Measurements from ENCODE around the gene DLG1.

Gene DLG1

DNA sequence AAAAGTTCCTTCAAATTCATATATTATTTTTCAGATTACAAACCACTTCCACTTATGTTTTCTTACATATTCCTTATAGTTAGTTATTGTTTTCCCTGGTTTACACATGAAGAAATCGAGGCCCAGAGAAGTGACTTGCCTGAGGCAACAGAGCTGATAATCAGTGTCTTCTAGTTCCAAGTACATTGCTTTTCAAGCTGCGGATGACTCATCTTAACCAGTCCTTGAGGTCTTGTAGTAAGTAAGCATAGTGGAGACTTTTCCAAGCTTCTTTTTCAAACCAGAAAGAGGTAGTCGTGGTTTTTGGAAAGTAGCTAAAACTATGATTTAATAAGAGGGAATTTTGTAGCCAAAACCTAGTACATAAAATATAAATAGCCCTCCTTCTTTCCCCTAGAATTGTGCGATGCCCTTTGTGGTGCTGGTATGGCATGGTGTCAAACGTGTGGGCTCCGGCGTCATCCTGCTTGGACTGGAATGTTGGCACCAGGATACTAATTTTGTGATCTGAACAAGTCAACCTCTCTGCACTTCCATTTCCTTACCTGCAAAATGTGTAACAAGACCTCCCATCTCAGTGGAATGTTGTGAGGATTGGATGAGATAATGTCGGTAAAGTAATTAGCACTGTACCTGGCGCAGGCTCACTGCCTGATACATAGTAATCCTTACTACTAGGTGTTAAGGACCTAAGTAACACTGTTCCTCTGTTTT lies 19.0 kb upstream of the DLG1 start:
- DNase-seq (ENCODE audit: low read depth in 2 of 2) = no peak

GRCh38 chr3:197312431-197312830 lies 14.0 kb upstream of the DLG1 start:
- DNase-seq (ENCODE audit: low read depth in 2 of 2) = no peak

DNA sequence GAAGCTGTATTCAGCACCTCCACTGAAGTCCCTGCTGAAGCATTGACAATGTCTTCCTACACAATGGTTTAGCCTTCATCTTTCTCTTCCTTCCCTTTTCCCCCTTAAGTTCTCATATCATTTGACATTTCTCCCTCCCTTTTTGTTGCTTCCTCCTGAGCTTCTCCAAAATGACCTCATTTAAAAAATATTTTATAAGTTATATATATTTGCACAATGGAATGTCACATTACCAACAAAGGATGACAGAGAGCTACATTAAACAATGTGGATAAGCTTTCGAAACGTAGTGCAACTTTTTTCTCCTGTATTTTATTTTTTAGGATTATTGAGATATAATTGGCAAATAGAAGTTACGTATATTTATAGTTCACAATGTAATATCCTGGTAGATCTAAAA lies 13.2 kb upstream of the DLG1 start:
- no peak for DNase-seq (ENCODE audit: low read depth in 2 of 2)

DNA sequence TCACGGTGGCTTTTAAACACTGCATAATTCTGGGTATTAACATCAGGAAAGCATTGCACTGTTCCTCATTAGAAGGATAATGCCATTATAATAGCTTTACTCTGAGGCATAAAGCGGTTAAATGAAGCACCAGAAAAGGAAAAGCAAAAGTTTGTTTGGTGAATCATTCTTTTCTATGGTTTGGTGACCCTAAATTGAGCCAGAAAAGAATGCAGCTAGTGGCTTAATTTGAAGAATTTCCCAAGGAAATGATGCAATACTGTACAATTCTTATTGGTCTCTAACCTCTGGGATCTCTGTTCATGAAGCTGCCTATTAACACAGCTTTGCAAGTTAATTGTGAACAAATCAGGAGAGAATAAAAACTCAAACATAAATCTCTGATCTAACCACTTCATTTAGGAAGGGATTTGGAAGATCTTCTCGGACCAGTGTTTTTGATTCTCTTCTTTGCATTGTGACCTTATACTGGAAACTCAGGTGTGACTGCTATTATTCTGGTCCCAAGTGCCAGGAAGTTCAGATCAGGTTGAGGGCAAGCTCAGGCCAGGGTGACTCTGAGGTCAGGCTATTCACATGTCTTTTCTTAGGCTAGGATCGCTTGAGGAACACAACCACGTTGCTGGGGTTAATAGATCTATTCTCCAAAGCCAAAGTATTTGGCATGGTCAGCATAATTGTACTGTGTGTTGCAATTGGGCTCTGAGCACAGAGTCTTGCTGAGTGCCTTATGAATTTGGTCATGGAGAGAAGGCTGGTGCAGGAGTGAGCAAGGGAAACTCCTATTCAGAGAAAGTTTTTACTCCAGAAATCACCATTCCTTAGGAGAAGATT lies 11.3 kb upstream of the DLG1 start:
- DNase-seq (ENCODE audit: low read depth in 2 of 2) = no peak

DNA sequence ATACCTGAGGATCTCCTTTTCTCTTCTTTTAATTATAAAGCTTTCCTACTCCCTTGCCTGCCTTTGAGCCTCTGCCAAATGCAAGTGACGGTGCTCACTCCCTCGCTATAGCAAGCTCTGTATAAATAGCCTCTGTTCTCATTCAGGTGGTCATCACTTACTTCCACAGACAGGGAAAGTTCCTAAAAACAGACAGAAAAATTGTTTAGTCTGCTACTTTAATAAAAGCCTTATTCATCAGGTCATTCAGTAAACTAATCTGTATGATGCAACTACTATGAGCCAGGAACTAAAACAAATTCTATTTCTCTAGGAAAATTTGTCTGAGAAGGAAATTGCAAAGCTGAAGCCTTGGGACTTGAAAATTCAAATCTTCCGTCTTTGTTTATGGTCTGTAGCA lies 10.2 kb upstream of the DLG1 start:
- DNase-seq (ENCODE audit: low read depth in 2 of 2) = no peak

GRCh38 chr3:197306374-197307086 lies 8.1 kb upstream of the DLG1 start:
- no peak for DNase-seq (ENCODE audit: low read depth in 2 of 2)

DNA sequence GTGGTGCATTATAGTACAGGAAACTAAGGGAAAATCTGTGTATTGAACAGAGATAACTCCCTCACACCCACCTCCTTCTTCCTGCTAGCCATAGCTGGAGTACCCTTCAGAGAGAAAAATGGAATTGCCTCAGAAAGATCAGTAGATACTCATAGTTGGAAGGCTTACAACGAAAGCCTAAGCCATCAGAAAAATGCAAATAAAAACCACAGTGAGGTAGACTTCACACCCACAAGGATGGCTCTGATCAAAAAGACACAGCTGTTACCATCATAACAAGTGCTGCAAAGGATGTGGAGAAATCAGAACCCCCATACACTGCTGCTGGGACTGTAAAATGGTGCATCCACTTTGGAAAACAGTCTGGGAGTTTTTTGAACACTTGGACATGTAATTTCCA lies 7.4 kb upstream of the DLG1 start:
- no peak for DNase-seq (ENCODE audit: low read depth in 2 of 2)

GRCh38 chr3:197303452-197303851 lies 5.0 kb upstream of the DLG1 start:
- DNase-seq (ENCODE audit: low read depth in 2 of 2) = no peak

DNA sequence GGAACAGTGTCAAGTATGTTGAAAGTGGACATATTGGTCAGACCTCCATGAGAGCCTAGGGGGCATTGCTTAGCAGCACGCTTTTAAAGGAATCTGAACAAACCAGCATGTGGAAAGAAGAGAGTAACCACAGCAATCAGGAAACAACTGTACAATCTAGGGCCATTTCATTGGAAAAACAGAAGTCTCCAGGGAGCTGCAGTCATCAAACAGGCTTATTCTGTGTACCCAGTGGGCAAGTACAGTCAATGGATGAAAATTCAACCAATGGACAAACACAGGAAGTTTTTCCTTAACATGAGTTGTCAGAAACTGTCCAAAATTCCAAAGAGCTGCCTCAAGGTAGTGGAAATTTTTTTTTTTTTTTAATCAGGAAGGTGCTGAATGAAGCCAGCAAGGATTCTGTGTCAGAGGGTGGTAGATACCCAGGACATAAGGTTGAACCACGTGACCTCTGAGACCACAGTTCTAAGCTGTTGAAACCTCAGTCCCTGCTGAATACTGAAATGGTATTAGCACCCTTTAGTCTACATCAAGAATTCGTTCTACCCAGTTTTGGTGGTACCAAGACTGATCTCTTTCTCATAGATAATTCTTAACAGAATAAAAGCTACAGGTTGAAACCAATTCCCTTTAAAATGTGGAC lies 4.4 kb upstream of the DLG1 start:
- DNase-seq (ENCODE audit: low read depth in 2 of 2) = no peak

- no peak for DNase-seq (ENCODE audit: low read depth in 2 of 2)
Measured at GRCh38 chr3:197302033-197302432, 3.6 kb upstream of the DLG1 start.

DNA sequence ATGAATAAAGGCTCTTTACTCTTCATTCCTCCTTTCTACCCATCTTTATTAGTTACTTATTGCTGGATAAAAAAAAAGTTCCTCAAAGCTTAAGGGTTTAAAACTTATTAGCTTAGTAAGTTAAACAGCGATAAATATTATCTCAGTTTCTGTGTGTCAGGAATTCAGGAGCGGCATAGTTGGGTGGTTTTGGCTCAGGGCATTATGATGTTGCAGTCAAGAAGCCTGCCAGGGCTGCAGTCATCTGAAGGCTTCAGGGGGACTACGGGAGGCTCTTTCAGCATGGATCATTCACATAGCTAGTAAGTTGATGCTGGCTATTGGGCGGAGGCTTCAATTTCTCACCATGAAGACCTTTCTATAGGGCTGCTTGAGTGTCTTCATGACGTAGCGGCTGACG lies 1.9 kb upstream of the DLG1 start:
- DNase-seq (ENCODE audit: low read depth in 2 of 2) = no peak

DNA sequence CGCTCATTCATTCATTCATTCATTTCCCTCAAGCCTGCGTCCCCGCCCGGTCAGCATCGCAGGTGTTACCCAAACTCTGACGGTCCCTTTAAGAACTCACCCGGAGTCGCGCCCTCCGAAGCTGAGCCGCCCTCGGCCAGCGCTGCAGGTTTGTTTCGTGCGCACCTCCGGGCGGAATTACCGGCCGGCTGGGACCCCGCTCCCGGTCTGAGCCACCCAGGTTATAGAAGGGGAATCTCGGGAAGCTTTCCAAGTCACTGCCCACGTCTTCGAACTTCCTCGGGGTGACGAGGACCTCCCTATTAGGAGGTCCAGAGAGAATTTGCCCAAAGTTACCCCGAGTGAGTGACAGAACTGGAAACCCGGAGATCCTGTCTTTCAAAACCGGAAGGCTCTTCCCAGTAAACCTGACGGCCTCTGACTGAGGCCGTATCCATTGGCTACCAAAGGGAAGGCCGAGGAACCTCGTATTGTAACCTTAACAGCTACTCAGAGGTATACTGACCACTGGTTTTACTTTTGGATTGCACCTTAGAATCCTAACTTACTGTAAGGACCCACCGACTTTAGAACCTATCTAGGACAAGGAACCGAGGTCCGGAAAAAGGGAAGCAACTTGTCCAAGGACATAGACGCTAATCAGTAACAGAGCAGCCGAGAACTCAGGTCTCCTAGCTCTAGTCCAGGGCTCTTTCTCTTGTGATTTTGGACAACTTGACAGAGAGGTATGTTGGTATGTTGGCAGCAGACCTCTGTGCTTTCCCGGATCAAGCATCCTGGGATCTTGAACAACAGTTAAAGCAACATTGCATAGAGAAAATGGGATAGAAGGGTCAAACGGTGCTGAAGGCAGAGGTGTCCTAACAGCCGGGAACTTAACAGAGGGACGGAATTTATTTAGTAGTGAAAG lies 788 bp upstream of the DLG1 start:
- no peak for DNase-seq (ENCODE audit: low read depth in 2 of 2)

DNA sequence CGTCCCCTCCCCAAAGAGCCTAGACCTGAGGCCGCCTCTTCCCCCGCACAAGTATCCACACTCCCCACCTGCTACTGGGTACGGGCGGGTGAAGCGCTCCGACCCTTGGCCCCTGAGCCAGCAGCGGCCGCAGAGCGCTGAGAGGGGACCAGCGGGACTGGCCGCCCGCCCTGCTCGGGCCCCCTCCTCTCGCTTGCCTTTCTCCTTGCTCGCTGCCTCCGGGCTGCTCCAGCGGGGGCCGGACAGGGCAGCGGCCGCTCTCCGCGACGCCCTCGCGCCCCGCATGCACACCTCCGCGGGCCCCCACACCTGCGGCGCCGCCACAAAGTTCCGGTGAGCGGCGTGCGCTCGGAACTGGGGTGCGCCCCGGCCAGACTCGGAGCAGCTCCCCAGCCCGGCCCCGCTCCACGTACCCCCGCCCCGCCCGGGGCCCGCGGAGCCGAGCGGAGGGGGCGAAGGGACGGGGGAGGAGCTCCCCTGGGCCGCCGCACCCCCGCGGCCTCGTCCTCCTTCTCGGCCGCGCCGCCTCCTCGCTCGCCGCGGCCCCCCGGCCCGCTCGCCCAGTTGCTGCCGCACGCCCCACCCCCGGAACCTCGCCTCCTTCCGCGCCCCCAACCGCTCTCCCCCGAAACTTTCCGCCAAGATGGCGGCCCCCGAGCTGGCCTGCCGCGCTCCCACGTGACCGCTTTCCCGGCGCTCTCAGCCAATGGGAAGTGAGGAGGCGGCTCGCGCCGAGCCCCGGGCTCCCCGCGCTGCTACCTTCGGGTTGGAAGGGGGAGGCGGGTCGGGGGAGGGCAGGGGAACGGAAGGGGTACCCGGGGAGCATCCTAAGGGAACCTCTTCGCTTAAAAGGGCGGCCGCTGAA lies 704 bp downstream of the DLG1 start:
- peak; percentile 81 to 82 for DNase-seq (ENCODE audit: low read depth in 2 of 2)

- DNase-seq (ENCODE audit: low read depth in 2 of 2) = no peak
Measured at GRCh38 chr3:197297002-197297401, 1.4 kb downstream of the DLG1 start.

GRCh38 chr3:197296545-197296944 lies 1.9 kb downstream of the DLG1 start:
- no peak for DNase-seq (ENCODE audit: low read depth in 2 of 2)

- no peak for DNase-seq (ENCODE audit: low read depth in 2 of 2)
Measured at GRCh38 chr3:197295871-197296270, 2.5 kb downstream of the DLG1 start.

DNA sequence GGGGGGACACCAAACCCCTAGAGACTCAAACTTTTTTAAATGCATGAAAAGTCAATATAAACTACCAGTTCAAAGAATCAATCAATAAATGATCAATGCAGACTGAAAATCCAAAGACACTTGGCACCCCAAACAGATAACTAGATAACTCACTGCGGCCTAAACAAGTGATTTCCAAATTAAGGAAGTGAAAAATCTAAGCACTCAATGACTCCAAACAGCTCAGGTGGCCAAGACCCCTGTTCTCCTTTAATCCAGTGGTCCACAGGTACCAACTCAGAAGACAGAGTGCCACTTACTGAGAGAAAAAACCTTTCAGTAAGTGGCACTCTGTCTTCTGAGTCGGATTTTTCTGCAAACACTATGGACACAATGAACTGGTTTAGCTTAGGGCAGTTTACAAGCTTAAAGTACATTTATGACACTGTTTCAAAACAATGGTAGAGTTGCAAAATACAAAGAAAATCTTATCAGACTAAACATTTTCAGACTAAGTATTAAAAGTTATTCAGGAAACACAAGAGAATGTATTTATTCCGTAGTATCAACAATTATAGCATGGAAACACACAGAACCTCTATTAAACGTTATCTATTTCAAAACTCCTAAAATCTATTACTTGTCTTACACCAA lies 4.7 kb downstream of the DLG1 start:
- DNase-seq (ENCODE audit: low read depth in 2 of 2) = no peak

DNA sequence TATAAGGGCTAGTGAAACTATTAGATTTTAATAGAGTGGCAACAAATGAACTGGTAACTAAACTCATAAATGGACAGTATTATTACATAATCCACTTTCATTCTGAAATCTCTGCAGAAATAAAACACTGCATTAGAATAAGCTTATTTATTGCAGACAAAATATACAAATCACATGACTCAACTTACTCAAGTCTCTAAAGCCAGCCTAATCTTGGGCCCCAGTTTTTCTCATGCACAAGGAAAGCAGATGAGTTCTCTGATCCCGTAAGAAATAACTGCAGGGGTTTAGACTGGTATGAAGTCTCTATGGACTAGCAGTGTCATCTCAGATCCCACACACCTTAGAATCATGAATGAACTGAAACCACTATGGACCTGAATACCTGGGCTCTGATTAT lies 5.8 kb downstream of the DLG1 start:
- no peak for DNase-seq (ENCODE audit: low read depth in 2 of 2)

DNA sequence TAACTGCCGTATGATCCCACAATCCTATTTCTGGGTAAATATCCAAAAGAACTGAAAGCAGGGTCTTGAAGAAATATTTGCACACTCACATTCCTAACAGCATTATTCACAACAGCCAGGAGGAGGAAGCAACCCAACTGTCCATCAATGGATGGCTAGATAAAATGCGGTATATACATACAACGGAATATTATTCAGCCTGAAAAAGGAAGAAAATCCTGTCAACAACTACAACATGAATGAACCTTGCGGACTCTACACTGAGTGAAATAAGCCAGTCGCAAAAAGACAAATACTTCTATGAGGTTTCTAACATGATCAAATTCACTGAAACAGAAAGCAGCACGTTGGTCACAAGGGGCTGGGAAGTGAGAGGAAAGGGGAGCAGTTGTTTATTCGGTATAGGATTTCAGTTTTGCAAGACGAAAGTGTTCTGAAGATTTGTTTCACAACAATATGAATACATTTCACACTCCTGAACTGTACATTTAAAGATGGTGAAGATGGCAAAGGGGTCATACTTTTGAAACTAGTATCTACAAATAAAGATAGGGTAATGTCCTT lies 6.2 kb downstream of the DLG1 start:
- no peak for DNase-seq (ENCODE audit: low read depth in 2 of 2)

All from stimulated activated CD8-positive, alpha-beta memory T cell treated with anti-CD3 and anti-CD28 coated beads, Interleukin-15, amount 100 ng/mL, for 4 hours (primary cell).